IPS-18c (cell line): ENCODE data around the gene KHDC1L.
A peak's percentile ranks its signal among the peaks of the same experiment; 100 is the strongest.
"Not testable (repeated sequence)": the region's sequence is repeated elsewhere in the genome, so short reads cannot be mapped to it uniquely, and the experiment has no call there.

Experiments
- H3K4me3 ChIP-seq: 2 replicates; pipeline ENCODE4 v1.7.0; 2013; ENCODE audit warnings: low read depth, mild to moderate bottlenecking, low read length, moderate library complexity; ENCODE audit not compliant: insufficient read depth
- H3K9me3 ChIP-seq: one replicate; pipeline ENCODE4 v1.6.1; 2013; ENCODE audit warnings: mild to moderate bottlenecking, low read length, moderate library complexity; ENCODE audit not compliant: control insufficient read depth, insufficient read depth

The KHDC1L gene

GRCh38 chr6:73225396-73225795, at the start of gene KHDC1L:
KHDC1L (minus strand) TSS chr6:73225496; CDS start chr6:73225408, 88 bp downstream.
- Histone ChIP-seq H3K4me3 (no peak within 1 kb of the TSS), H3K9me3 (peaks cover 2% of the 10 kb centered on the region)

GRCh38 chr6:73269296-73269695, 44.0 kb upstream of the KHDC1L start:
- not testable (repeated sequence) for H3K4me3 ChIP-seq, H3K9me3 ChIP-seq

- not testable (repeated sequence) for H3K9me3 ChIP-seq, H3K4me3 ChIP-seq
Measured at GRCh38 chr6:73268896-73269295, 43.6 kb upstream of the KHDC1L start.

GRCh38 chr6:73264446-73264845, 39.1 kb upstream of the KHDC1L start:
- Histone ChIP-seq H3K9me3 (no peaks in the 10 kb centered on the region), H3K4me3 (peak overlapping the region; percentile 9; the same call in 1 of the 2 replicates)

GRCh38 chr6:73263570-73263909, 38.2 kb upstream of the KHDC1L start:
- no peaks in the 10 kb centered on the region for H3K9me3 ChIP-seq
- H3K4me3 ChIP-seq = peak overlapping the region; percentile 82

- H3K4me3 ChIP-seq = peak within 1 kb of the TSS; percentile 82
- H3K9me3 ChIP-seq = no peaks in the 10 kb centered on the region
Measured at GRCh38 chr6:73262671-73263569, 37.6 kb upstream of the KHDC1L start, which contains the start of gene KHDC1. KHDC1 (minus strand) TSS chr6:73263196; CDS start chr6:73242517, 20,679 bp downstream.

- no peak overlapping the region for H3K4me3 ChIP-seq
- H3K9me3 ChIP-seq = no peaks in the 10 kb centered on the region
Measured at GRCh38 chr6:73258721-73259120, 33.4 kb upstream of the KHDC1L start.

GRCh38 chr6:73254323-73254722, 29.0 kb upstream of the KHDC1L start:
- not testable (repeated sequence) for H3K4me3 ChIP-seq, H3K9me3 ChIP-seq

- Histone ChIP-seq H3K4me3 (no peak overlapping the region), H3K9me3 (peaks cover 2% of the 10 kb centered on the region)
Measured at GRCh38 chr6:73252703-73253102, 27.4 kb upstream of the KHDC1L start.

- peaks cover 2% of the 10 kb centered on the region for H3K9me3 ChIP-seq
- no peak overlapping the region for H3K4me3 ChIP-seq
Measured at GRCh38 chr6:73250016-73250415, 24.7 kb upstream of the KHDC1L start.

- H3K4me3 ChIP-seq = no peak overlapping the region
- peaks cover 2% of the 10 kb centered on the region for H3K9me3 ChIP-seq
Measured at GRCh38 chr6:73248192-73248903, 23.1 kb upstream of the KHDC1L start.

GRCh38 chr6:73242001-73242400, 16.7 kb upstream of the KHDC1L start:
- Histone ChIP-seq H3K9me3 (no peaks in the 10 kb centered on the region), H3K4me3 (no peak overlapping the region)

GRCh38 chr6:73240730-73241129, 15.4 kb upstream of the KHDC1L start:
- Histone ChIP-seq H3K9me3 (no peaks in the 10 kb centered on the region), H3K4me3 (no peak overlapping the region)

GRCh38 chr6:73236144-73236750, 11.0 kb upstream of the KHDC1L start:
- H3K4me3 ChIP-seq = no peak overlapping the region
- H3K9me3 ChIP-seq = no peaks in the 10 kb centered on the region

GRCh38 chr6:73234733-73235132, 9.4 kb upstream of the KHDC1L start:
- no peaks in the 10 kb centered on the region for H3K9me3 ChIP-seq

GRCh38 chr6:73233971-73234370, 8.7 kb upstream of the KHDC1L start:
- not testable (repeated sequence) for H3K9me3 ChIP-seq, H3K4me3 ChIP-seq

More at GRCh38 chr6:73234733-73235132, 9.4 kb upstream of the KHDC1L start:
- H3K4me3 ChIP-seq = no peak overlapping the region

- Histone ChIP-seq H3K9me3 (peaks cover 2% of the 10 kb centered on the region), H3K4me3 (no peak overlapping the region)
Measured at GRCh38 chr6:73233048-73233447, 7.8 kb upstream of the KHDC1L start.

GRCh38 chr6:73231986-73232391, 6.7 kb upstream of the KHDC1L start:
- Histone ChIP-seq H3K4me3 (no peak overlapping the region), H3K9me3 (peaks cover 2% of the 10 kb centered on the region)
